Colonic mucosa (tissue), 4 donors: ENCODE results near the gene MARCHF2. TPM values are rescaled to one million over a fixed set of nuclear protein-coding genes. Genes with fewer than 3 reads are reported as not detected.

Experiments
- DNase-seq: peaks from one replicate; pipeline ENCODE4 v3.0.0-alpha.2; 2020
- H3K27ac ChIP-seq: fragments of 200-600 bp; one replicate; pipeline ENCODE4 v1.8.0; 2021
- H3K27me3 ChIP-seq: fragments of 200-600 bp; one replicate; pipeline ENCODE4 v1.8.0; 2021
- H3K36me3 ChIP-seq: fragments of 200-600 bp; one replicate; pipeline ENCODE4 v1.8.0; 2021
- H3K4me1 ChIP-seq: fragments of 200-600 bp; one replicate; pipeline ENCODE4 v1.8.0; 2021; ENCODE audit warnings: mild to moderate bottlenecking
- H3K4me3 ChIP-seq: fragments of 200-600 bp; one replicate; pipeline ENCODE4 v1.8.0; 2021
- H3K9ac ChIP-seq, 2 donors: one replicate each; pipeline ENCODE4 v1.7.0; 2013; ENCODE audit warnings: control low read depth in 2 of 2, low read depth in 2 of 2, low read length in 2 of 2
- H3K9me3 ChIP-seq: fragments of 200-600 bp; one replicate; pipeline ENCODE4 v1.8.0; 2021
- CTCF ChIP-seq: fragments of 200-600 bp; IDR thresholded peaks from one replicate; pipeline ENCODE4 v1.8.0; 2022; ENCODE audit warnings: antibody characterized with exemption, mild to moderate bottlenecking
- intact Hi-C: fragments of 100-400 bp; cut with DNase I; formaldehyde crosslinking; loops from one replicate; pipeline ENCODE4 v1.14.1; 2022
- total RNA-seq, 2 donors: library from RNA; stranded (reverse); fragmentation: NEBNext Ultra II Directional in 1 of 2; extraction: Animal tissue kit (Norgen Biotek cat#: 25700) in 1 of 2; gene quantifications; one replicate each; pipeline ENCODE4 v1.2.1, GENCODE V29; 2021
- donor health status: healthy.
- donor health status: DM: no; HTN: no; CAD: no.
- donor health status: DM: no; HTN: no; CAD: no.

The MARCHF2 gene
- total RNA-seq, 2 donors from 2014 or later, result 18.8 to 33.1 TPM

- no peak for DNase-seq
- TF ChIP-seq CTCF, result no peak
- Histone ChIP-seq H3K36me3 (peaks cover 34% of the 10 kb centered on the region), H3K4me1 (no peaks in the 10 kb centered on the region), H3K9me3 (no peaks in the 10 kb centered on the region), H3K9ac (no peak overlapping the region), H3K4me3 (no peak overlapping the region), H3K27ac (no peak overlapping the region), H3K27me3 (no peaks in the 10 kb centered on the region)
- intact Hi-C loops, result no loop called here
Measured at GRCh38 chr19:8469613-8470368, 56.7 kb downstream of the MARCHF2 start.

- no peak for DNase-seq
- intact Hi-C loops, result no loop called here
- Histone ChIP-seq H3K27ac (no peak overlapping the region), H3K36me3 (peaks cover 23% of the 10 kb centered on the region), H3K9me3 (no peaks in the 10 kb centered on the region), H3K9ac (no peak overlapping the region), H3K4me1 (no peaks in the 10 kb centered on the region), H3K4me3 (no peak overlapping the region), H3K27me3 (no peaks in the 10 kb centered on the region)
- TF ChIP-seq CTCF, result no peak
Measured at GRCh38 chr19:8473648-8474476, 60.8 kb downstream of the MARCHF2 start.

GRCh38 chr19:8475005-8475404 lies 61.9 kb downstream of the MARCHF2 start:
- DNase-seq, result no peak
- Histone ChIP-seq H3K9ac (no peak overlapping the region), H3K36me3 (peaks cover 11% of the 10 kb centered on the region), H3K27ac (no peak overlapping the region), H3K9me3 (no peaks in the 10 kb centered on the region), H3K27me3 (no peaks in the 10 kb centered on the region), H3K4me3 (no peak overlapping the region), H3K4me1 (no peaks in the 10 kb centered on the region)
- intact Hi-C loops, result no loop called here
- TF ChIP-seq CTCF, result no peak

GRCh38 chr19:8476524-8476923 lies 63.4 kb downstream of the MARCHF2 start:
- TF ChIP-seq CTCF, result no peak
- peaks cover 10% of the 10 kb centered on the region for H3K36me3 ChIP-seq
- H3K27me3 ChIP-seq, result no peaks in the 10 kb centered on the region
- no peak overlapping the region for H3K27ac ChIP-seq
- DNase-seq, result no peak
- no peaks in the 10 kb centered on the region for H3K4me1 ChIP-seq
- no peak overlapping the region for H3K9ac ChIP-seq
- no peaks in the 10 kb centered on the region for H3K9me3 ChIP-seq
- intact Hi-C loops, result no loop called here
- no peak overlapping the region for H3K4me3 ChIP-seq

- H3K9ac ChIP-seq, result no peak overlapping the region
- no peak for DNase-seq
- no peak overlapping the region for H3K27ac ChIP-seq
- no peaks in the 10 kb centered on the region for H3K27me3 ChIP-seq
- no peaks in the 10 kb centered on the region for H3K9me3 ChIP-seq
- no peak for TF ChIP-seq CTCF
- H3K36me3 ChIP-seq, result peaks cover 10% of the 10 kb centered on the region
- H3K4me3 ChIP-seq, result no peak overlapping the region
- H3K4me1 ChIP-seq, result no peaks in the 10 kb centered on the region
- intact Hi-C loops, result no loop called here
Measured at GRCh38 chr19:8477889-8478288, 64.8 kb downstream of the MARCHF2 start.
